ENCODE data around the gene ESPNL. TPM values are rescaled to one million over a fixed set of nuclear protein-coding genes. Genes with fewer than 3 reads are reported as not detected.

ESPNL gene
- total RNA-seq, 1 donor from 2014 or later: not detected

DNA sequence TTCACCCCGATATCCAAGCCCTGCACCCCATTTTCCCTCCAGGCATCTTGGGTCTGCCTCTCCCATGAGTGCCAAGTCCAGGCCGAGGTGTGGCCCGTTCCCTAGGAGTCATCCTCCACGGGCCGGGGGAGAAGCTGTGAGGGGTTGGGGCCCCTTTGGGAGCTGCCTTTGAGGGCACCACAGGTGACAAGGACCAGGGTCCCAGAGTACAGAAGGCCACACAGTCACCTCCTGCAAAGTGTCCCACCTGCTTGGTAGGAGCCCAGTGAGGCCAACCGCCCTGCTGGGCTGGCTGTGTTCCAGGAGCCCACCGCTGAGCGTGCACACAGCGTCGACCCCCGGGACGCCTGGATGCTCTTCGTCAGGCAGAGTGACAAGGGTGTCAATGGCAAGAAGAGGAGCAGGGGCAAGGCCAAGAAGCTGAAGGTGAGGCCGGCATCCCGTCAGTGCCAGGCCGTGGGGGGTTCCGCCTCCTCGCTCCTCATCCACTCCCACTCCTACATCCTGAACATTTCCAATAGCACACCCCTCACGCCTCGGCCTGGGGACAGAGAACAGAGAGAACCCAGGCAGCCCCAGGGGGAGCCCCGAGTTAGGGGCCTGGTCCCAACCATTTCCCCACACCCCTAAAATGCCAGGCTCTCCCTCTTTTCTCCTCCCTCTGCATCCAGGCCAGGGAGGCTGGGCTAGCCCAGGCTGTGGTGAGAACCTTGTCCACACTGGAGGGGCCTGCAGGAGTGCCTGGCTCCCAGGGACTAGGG is 61.3 kb downstream of the ESPNL start:
- TF ChIP-seq CTCF (IDR thresholded peaks at IDR 0.05): no peak
- Mint-ChIP-seq H3K36me3 (ENCODE audit: unreplicated experiment) (no peaks in the 10 kb centered on the region), H3K9me3 (ENCODE audit: unreplicated experiment) (no peaks in the 10 kb centered on the region), H3K27ac (ENCODE audit: unreplicated experiment) (no peak overlapping the region), H3K27me3 (ENCODE audit: unreplicated experiment) (no peaks in the 10 kb centered on the region), H3K4me3 (ENCODE audit: unreplicated experiment) (no peak overlapping the region), H3K4me1 (ENCODE audit: unreplicated experiment) (peaks cover 9% of the 10 kb centered on the region)
- DNase-seq (ENCODE audit: extremely low spot score, unreplicated experiment): no peak

GRCh38 chr2:238162251-238162845 is 62.2 kb downstream of the ESPNL start:
- H3K4me3 Mint-ChIP-seq (ENCODE audit: unreplicated experiment): no peak overlapping the region
- no peak for DNase-seq (ENCODE audit: extremely low spot score, unreplicated experiment)
- no peaks in the 10 kb centered on the region for H3K36me3 Mint-ChIP-seq (ENCODE audit: unreplicated experiment)
- H3K4me1 Mint-ChIP-seq (ENCODE audit: unreplicated experiment): peaks cover 9% of the 10 kb centered on the region
- no peaks in the 10 kb centered on the region for H3K27me3 Mint-ChIP-seq (ENCODE audit: unreplicated experiment)
- H3K27ac Mint-ChIP-seq (ENCODE audit: unreplicated experiment): no peak overlapping the region
- TF ChIP-seq CTCF (IDR thresholded peaks at IDR 0.05): no peak
- no peaks in the 10 kb centered on the region for H3K9me3 Mint-ChIP-seq (ENCODE audit: unreplicated experiment)

GRCh38 chr2:238162846-238163441 is 62.8 kb downstream of the ESPNL start:
- DNase-seq (ENCODE audit: extremely low spot score, unreplicated experiment): no peak
- no peak overlapping the region for H3K4me3 Mint-ChIP-seq (ENCODE audit: unreplicated experiment)
- no peak overlapping the region for H3K27ac Mint-ChIP-seq (ENCODE audit: unreplicated experiment)
- no peak for TF ChIP-seq CTCF (IDR thresholded peaks at IDR 0.05)
- no peaks in the 10 kb centered on the region for H3K9me3 Mint-ChIP-seq (ENCODE audit: unreplicated experiment)
- H3K27me3 Mint-ChIP-seq (ENCODE audit: unreplicated experiment): no peaks in the 10 kb centered on the region
- no peaks in the 10 kb centered on the region for H3K36me3 Mint-ChIP-seq (ENCODE audit: unreplicated experiment)
- peaks cover 9% of the 10 kb centered on the region for H3K4me1 Mint-ChIP-seq (ENCODE audit: unreplicated experiment)

DNA sequence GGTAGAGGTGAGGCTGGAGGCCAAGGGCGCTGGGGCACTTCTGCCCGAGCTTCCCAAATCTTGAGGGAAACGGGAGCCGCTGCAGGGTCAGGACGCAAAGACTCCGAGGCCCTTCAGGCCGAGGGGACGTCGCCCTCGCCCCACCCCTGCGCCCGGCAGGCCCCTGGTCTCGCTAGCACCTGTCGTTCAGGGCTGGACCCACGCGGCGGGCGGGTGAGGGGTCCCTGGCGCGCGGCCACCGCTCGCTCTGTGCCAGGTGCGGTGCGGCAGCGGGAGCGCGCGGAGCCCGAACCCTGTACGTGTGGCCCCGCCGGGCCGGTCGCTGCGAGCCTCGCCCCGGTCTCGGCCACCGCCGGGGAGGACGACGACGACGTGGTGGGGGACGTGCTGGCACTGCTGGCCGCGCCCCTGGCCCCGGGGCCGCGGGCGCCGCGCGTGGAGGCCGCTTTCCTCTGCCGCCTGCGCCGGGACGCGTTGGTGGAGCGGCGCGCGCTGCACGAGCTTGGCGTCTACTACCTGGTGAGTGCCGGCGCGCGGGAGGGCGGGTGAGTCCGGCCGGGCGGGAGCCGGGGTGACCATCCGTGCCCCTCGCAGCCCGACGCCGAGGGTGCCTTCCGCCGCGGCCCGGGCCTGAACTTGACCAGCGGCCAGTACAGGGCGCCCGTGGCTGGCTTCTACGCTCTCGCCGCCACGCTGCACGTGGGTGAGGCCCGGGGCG is 63.5 kb downstream of the ESPNL start:
- no peak for DNase-seq (ENCODE audit: extremely low spot score, unreplicated experiment)
- Mint-ChIP-seq H3K27me3 (ENCODE audit: unreplicated experiment) (no peaks in the 10 kb centered on the region), H3K4me3 (ENCODE audit: unreplicated experiment) (no peak overlapping the region), H3K4me1 (ENCODE audit: unreplicated experiment) (peaks cover 11% of the 10 kb centered on the region), H3K9me3 (ENCODE audit: unreplicated experiment) (no peaks in the 10 kb centered on the region), H3K27ac (ENCODE audit: unreplicated experiment) (no peak overlapping the region), H3K36me3 (ENCODE audit: unreplicated experiment) (peaks cover 2% of the 10 kb centered on the region)
- TF ChIP-seq CTCF (IDR thresholded peaks at IDR 0.05): no peak

DNA sequence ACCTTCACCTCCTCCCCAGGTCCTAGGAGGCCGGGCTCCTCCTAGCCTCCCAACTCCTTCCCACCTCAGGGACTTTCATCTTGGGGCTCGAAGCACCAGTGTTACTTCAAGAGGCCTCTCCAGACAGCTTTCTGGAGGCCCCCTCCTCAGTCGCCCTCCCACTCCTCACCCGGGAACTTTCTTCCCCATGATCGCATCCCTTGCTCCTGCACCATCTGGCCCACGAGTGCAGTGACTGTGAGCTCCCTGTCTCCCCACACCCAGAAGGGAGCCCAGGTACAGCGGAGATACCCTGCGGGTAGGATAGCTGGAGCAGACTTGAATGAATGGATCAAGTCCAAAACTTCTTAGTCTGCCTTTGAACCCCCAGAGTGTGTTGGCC is 64.8 kb downstream of the ESPNL start:
- H3K27me3 Mint-ChIP-seq (ENCODE audit: unreplicated experiment): no peaks in the 10 kb centered on the region
- TF ChIP-seq CTCF (IDR thresholded peaks at IDR 0.05): no peak
- DNase-seq (ENCODE audit: extremely low spot score, unreplicated experiment): no peak
- H3K27ac Mint-ChIP-seq (ENCODE audit: unreplicated experiment): no peak overlapping the region
- no peaks in the 10 kb centered on the region for H3K9me3 Mint-ChIP-seq (ENCODE audit: unreplicated experiment)
- no peak overlapping the region for H3K4me3 Mint-ChIP-seq (ENCODE audit: unreplicated experiment)
- H3K4me1 Mint-ChIP-seq (ENCODE audit: unreplicated experiment): peaks cover 18% of the 10 kb centered on the region
- peaks cover 3% of the 10 kb centered on the region for H3K36me3 Mint-ChIP-seq (ENCODE audit: unreplicated experiment)
